B cell (primary cell): ENCODE measurements around the gene LOC101059915.

Experiments used
- EZH2 ChIP-seq: IDR thresholded peaks from 2 replicates; pipeline ENCODE4 v1.6.1; 2012; ENCODE audit warnings: borderline replicate concordance, low read depth, mild to moderate bottlenecking, moderate library complexity, low read length; ENCODE audit not compliant: insufficient read depth, poor library complexity, severe bottlenecking
- TF ChIP-seq, protein P1 (sequence below): fragments of 200-600 bp; IDR thresholded peaks from one replicate; pipeline ENCODE4 v1.8.0; 2022; ENCODE audit warnings: antibody characterized with exemption, mild to moderate bottlenecking

- TF ChIP-seq, protein P1, sequence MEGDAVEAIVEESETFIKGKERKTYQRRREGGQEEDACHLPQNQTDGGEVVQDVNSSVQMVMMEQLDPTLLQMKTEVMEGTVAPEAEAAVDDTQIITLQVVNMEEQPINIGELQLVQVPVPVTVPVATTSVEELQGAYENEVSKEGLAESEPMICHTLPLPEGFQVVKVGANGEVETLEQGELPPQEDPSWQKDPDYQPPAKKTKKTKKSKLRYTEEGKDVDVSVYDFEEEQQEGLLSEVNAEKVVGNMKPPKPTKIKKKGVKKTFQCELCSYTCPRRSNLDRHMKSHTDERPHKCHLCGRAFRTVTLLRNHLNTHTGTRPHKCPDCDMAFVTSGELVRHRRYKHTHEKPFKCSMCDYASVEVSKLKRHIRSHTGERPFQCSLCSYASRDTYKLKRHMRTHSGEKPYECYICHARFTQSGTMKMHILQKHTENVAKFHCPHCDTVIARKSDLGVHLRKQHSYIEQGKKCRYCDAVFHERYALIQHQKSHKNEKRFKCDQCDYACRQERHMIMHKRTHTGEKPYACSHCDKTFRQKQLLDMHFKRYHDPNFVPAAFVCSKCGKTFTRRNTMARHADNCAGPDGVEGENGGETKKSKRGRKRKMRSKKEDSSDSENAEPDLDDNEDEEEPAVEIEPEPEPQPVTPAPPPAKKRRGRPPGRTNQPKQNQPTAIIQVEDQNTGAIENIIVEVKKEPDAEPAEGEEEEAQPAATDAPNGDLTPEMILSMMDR: no peak
- TF ChIP-seq EZH2: no peak
Observed at GRCh38 chrX:71664889-71665491, 2.4 kb upstream of the LOC101059915 start.
